GM12878 (cell line): Measurements from ENCODE around the gene PLXNB3. TPM values are rescaled to one million over a fixed set of nuclear protein-coding genes. Genes with fewer than 3 reads are reported as not detected.
A peak's percentile ranks its signal among the peaks of the same experiment; 100 is the strongest.

Source experiments
- BHLHE40 ChIP-seq, 2 experiments: fragments of 450-650 bp in 1 of 2; IDR thresholded peaks; 2 replicates each; pipeline ENCODE4 v1.6.1; 2011 to 2017; ENCODE audit warnings: low read depth in 2 of 2, borderline replicate concordance in 1 of 2, improper control_type of control experiment in 1 of 2, low read length in 1 of 2, mild to moderate bottlenecking in 1 of 2
- BMI1 ChIP-seq: fragments of 450-650 bp; IDR thresholded peaks from 2 replicates; pipeline ENCODE4 v1.6.1; 2016; ENCODE audit warnings: mild to moderate bottlenecking, moderate library complexity, borderline replicate concordance
- CBX5 ChIP-seq: sonication (generic); IDR thresholded peaks from 2 replicates; pipeline ENCODE4 v1.6.1; 2016; ENCODE audit warnings: low read depth, moderate library complexity, mild to moderate bottlenecking, inconsistent platforms
- EGR1 ChIP-seq, 2 experiments: IDR thresholded peaks; 1 replicate in 1 of 2; 2 replicates in 1 of 2; pipeline ENCODE4 v1.6.1; 2011 to 2012; ENCODE audit warnings: low read depth in 2 of 2, low read length in 2 of 2, borderline replicate concordance in 1 of 2, mild to moderate bottlenecking in 1 of 2, moderate library complexity in 1 of 2
- ETV6 ChIP-seq, 2 experiments: fragments of 450-650 bp in 1 of 2; IDR thresholded peaks in 1 of 2; conservative IDR thresholded peaks in 1 of 2; 2 replicates each; pipeline ENCODE4 v1.6.1; 2014; ENCODE audit warnings: antibody characterized with exemption in 1 of 2, borderline replicate concordance in 1 of 2, low read depth in 1 of 2, mild to moderate bottlenecking in 1 of 2, moderate library complexity in 1 of 2
- EZH2 ChIP-seq: IDR thresholded peaks from 2 replicates; pipeline ENCODE4 v1.6.1; 2012; ENCODE audit warnings: low read depth, mild to moderate bottlenecking, control low read depth, inconsistent platforms, low read length, borderline replicate concordance; ENCODE audit not compliant: control insufficient read depth
- MTA2 ChIP-seq: fragments of 450-650 bp; IDR thresholded peaks from 2 replicates; pipeline ENCODE4 v1.6.1; 2016; ENCODE audit warnings: low read depth, mild to moderate bottlenecking, moderate library complexity
- NBN ChIP-seq: fragments of 450-650 bp; IDR thresholded peaks from 2 replicates; pipeline ENCODE4 v1.6.1; 2016
- NFXL1 ChIP-seq: fragments of 450-650 bp; IDR thresholded peaks from 2 replicates; pipeline ENCODE4 v1.6.1; 2017; ENCODE audit warnings: antibody characterized with exemption, mild to moderate bottlenecking, borderline replicate concordance
- NR2F1 ChIP-seq: fragments of 450-650 bp; conservative IDR thresholded peaks from 2 replicates; pipeline ENCODE4 v1.6.1; 2017; ENCODE audit warnings: mild to moderate bottlenecking
- RB1 ChIP-seq: fragments of 450-650 bp; formaldehyde crosslinking; IDR thresholded peaks from 2 replicates; pipeline ENCODE4 v1.6.1; 2017; ENCODE audit warnings: mild to moderate bottlenecking, borderline replicate concordance
- SPI1 ChIP-seq: IDR thresholded peaks from 2 replicates; pipeline ENCODE4 v1.6.1; 2011; ENCODE audit warnings: low read depth, mild to moderate bottlenecking, low read length, moderate library complexity, borderline replicate concordance; ENCODE audit not compliant: insufficient read depth
- SRF ChIP-seq, 2 experiments: IDR thresholded peaks; 2 replicates each; pipeline ENCODE4 v1.6.1; 2011; ENCODE audit warnings: low read depth in 2 of 2, low read length in 2 of 2, mild to moderate bottlenecking in 1 of 2, moderate library complexity in 1 of 2
- TCF12 ChIP-seq: IDR thresholded peaks from 2 replicates; pipeline ENCODE4 v1.6.1; 2011; ENCODE audit warnings: low read depth, mild to moderate bottlenecking, low read length
- TCF3 ChIP-seq: IDR thresholded peaks from 2 replicates; pipeline ENCODE4 v1.6.1; 2012; ENCODE audit warnings: low read depth, mild to moderate bottlenecking, low read length, borderline replicate concordance; ENCODE audit not compliant: insufficient read depth
- ZNF217 ChIP-seq: fragments of 450-650 bp; IDR thresholded peaks from 2 replicates; pipeline ENCODE4 v1.6.1; 2017; ENCODE audit warnings: antibody characterized with exemption, mild to moderate bottlenecking
- ZNF24 ChIP-seq: fragments of 450-650 bp; IDR thresholded peaks from 2 replicates; pipeline ENCODE4 v1.6.1; 2017; ENCODE audit warnings: antibody characterized with exemption, mild to moderate bottlenecking
- polyA plus RNA-seq, 11 experiments: library from polyadenylated mRNA; depleted of rRNA in 4 of 11; unstranded in 6 of 11; stranded (reverse) in 5 of 11; fragments of >200 nt; fragmentation: Nextera tagmentation in 4 of 11; fragmentation: Illumina TruSeq in 1 of 11; extraction: Ambion mirVana in 4 of 11; extraction: Trizol in 1 of 11; gene quantifications; 1 replicate in 1 of 11; 2 replicates in 10 of 11; pipeline versions ENCODE4 v1.2.1 to v1.2.3, GENCODE V29; 2011 to 2016; ENCODE audit warnings: inconsistent platforms in 2 of 11, missing spikeins in 2 of 11, low read depth in 1 of 11
- total RNA-seq, 4 experiments: library from RNA; depleted of rRNA in 3 of 4; stranded (reverse); fragments of >200 nt in 3 of 4; fragmentation: Illumina TruSeq in 1 of 4; extraction: Trizol in 1 of 4; gene quantifications; 2 replicates each; pipeline versions ENCODE4 v1.2.1 to v1.2.3, GENCODE V29; 2013 to 2021
- TF ChIP-seq, protein P1 (sequence below): IDR thresholded peaks from 2 replicates; pipeline ENCODE4 v1.6.1; 2012; ENCODE audit warnings: low read depth, low read length, improper control_type of control experiment
- TF ChIP-seq, protein P2 (sequence below): IDR thresholded peaks from 2 replicates; pipeline ENCODE4 v1.6.1; 2012; ENCODE audit warnings: low read depth, low read length, improper control_type of control experiment
- TF ChIP-seq, protein P3 (sequence below), 3 experiments: IDR thresholded peaks in 2 of 3; conservative IDR thresholded peaks in 1 of 3; 2 replicates each; pipeline ENCODE4 v1.5.1; 2011; ENCODE audit warnings: low read depth in 3 of 3, low read length in 3 of 3, mild to moderate bottlenecking in 3 of 3, control low read depth in 2 of 3, moderate library complexity in 2 of 3, inconsistent platforms in 1 of 3, mixed read lengths in 1 of 3; ENCODE audit not compliant: control insufficient read depth in 2 of 3, insufficient read depth in 1 of 3; ENCODE audit errors: extremely low read depth in 1 of 3
- TF ChIP-seq, protein P4 (sequence below): fragments of 450-650 bp; IDR thresholded peaks from 2 replicates; pipeline ENCODE4 v1.6.1; 2017; ENCODE audit warnings: mild to moderate bottlenecking, low read depth, inconsistent platforms; ENCODE audit not compliant: poor library complexity, severe bottlenecking
- TF ChIP-seq, protein P5 (sequence below): IDR thresholded peaks from 2 replicates; pipeline ENCODE4 v1.6.1; 2011; ENCODE audit warnings: borderline replicate concordance, low read depth, mild to moderate bottlenecking, moderate library complexity, mixed read lengths, low read length; ENCODE audit not compliant: insufficient read depth; ENCODE audit errors: extremely low read length

PLXNB3 gene
- total and polyA plus RNA-seq, 10 of the 15 experiments (the other 5 are each of a cell fraction or from before 2014, with no cell fraction given), result 0.06 to 0.68 (median 0.19) TPM; not detected in 4

DNA sequence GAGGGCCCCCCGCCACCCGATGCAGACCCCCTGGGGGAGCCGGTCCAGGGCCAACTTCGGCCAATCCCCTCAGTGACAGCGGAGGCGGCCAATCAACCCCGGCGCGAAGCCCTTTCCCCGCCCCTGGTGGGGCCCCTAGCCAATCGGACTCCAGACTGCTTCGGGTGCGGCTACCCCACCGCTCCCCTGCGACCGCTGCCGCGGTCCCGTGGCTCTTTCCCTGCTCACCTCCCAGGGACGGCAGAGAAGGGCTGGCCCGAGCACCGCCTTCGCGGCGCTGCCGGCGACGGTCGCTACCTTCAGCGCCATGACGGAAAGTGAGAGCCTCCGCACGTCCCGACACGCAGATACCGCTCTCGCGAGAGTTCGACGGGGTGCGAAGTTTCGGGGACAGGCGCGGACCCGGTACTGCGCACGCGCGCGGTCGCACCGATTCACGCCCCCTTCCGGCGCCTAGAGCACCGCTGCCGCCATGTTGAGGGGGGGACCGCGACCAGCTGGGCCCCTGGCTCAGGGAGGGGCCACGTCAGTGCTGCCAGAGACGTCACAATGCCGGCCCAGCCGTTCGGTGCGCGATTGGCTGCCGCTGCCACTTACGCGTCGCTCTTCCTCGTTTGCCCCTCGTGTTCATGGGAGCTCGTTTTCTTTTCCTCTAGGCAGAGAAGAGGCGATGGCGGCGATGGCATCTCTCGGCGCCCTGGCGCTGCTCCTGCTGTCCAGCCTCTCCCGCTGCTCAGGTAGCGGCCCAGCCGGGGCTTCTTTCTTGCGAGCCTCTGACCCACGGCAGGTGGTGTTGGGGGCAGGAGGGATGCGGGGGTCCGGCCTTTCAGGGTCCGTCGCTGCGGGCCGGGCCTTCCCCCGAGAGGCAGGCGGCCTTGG, 30.2 kb downstream of the PLXNB3 start, which contains the start of the genes IDH3G and SSR4 (continued):
- TF ChIP-seq NR2F1 (no peak), RB1 (no peak), TCF12 (peak; percentile 56; the same call in 1 of the 2 replicates), TCF3 (peak; percentile 69; the same call in 1 of the 2 replicates), ZNF24 (no peak), NFXL1 (no peak), CBX5 (no peak), BMI1 (no peak), ETV6 (conservative IDR thresholded peaks at IDR 0.05 in 1 of 2, IDR thresholded peaks at IDR 0.05 in 1 of 2; ENCODE audit: borderline replicate concordance in 1 of 2, low read depth in 1 of 2) (no peak), EZH2 (no peak), SRF (IDR thresholded peaks at IDR 0.05; ENCODE audit: low read depth in 2 of 2, low read length in 2 of 2) (no peak), EGR1 (IDR thresholded peaks at IDR 0.05; ENCODE audit: borderline replicate concordance in 1 of 2, low read depth in 2 of 2, low read length in 2 of 2) (no peak), MTA2 (no peak), SPI1 (no peak), BHLHE40 (IDR thresholded peaks at IDR 0.05; ENCODE audit: borderline replicate concordance in 1 of 2, low read depth in 2 of 2, low read length in 1 of 2) (peak; percentile 3 to 50; a peak in 1 of 4 replicates), ZNF217 (no peak), NBN (no peak)
- TF ChIP-seq, protein P1, sequence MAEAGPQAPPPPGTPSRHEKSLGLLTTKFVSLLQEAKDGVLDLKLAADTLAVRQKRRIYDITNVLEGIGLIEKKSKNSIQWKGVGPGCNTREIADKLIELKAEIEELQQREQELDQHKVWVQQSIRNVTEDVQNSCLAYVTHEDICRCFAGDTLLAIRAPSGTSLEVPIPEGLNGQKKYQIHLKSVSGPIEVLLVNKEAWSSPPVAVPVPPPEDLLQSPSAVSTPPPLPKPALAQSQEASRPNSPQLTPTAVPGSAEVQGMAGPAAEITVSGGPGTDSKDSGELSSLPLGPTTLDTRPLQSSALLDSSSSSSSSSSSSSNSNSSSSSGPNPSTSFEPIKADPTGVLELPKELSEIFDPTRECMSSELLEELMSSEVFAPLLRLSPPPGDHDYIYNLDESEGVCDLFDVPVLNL, result no peak
- TF ChIP-seq, protein P2, sequence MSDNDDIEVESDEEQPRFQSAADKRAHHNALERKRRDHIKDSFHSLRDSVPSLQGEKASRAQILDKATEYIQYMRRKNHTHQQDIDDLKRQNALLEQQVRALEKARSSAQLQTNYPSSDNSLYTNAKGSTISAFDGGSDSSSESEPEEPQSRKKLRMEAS, result peak; percentile 76
- TF ChIP-seq, protein P3, sequence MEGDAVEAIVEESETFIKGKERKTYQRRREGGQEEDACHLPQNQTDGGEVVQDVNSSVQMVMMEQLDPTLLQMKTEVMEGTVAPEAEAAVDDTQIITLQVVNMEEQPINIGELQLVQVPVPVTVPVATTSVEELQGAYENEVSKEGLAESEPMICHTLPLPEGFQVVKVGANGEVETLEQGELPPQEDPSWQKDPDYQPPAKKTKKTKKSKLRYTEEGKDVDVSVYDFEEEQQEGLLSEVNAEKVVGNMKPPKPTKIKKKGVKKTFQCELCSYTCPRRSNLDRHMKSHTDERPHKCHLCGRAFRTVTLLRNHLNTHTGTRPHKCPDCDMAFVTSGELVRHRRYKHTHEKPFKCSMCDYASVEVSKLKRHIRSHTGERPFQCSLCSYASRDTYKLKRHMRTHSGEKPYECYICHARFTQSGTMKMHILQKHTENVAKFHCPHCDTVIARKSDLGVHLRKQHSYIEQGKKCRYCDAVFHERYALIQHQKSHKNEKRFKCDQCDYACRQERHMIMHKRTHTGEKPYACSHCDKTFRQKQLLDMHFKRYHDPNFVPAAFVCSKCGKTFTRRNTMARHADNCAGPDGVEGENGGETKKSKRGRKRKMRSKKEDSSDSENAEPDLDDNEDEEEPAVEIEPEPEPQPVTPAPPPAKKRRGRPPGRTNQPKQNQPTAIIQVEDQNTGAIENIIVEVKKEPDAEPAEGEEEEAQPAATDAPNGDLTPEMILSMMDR (IDR thresholded peaks at IDR 0.05 in 2 of 3, conservative IDR thresholded peaks at IDR 0.05 in 1 of 3; ENCODE audit: control insufficient read depth in 2 of 3, extremely low read depth in 1 of 3, insufficient read depth in 1 of 3, low read depth in 3 of 3, low read length in 3 of 3), result no peak
- TF ChIP-seq, protein P4, sequence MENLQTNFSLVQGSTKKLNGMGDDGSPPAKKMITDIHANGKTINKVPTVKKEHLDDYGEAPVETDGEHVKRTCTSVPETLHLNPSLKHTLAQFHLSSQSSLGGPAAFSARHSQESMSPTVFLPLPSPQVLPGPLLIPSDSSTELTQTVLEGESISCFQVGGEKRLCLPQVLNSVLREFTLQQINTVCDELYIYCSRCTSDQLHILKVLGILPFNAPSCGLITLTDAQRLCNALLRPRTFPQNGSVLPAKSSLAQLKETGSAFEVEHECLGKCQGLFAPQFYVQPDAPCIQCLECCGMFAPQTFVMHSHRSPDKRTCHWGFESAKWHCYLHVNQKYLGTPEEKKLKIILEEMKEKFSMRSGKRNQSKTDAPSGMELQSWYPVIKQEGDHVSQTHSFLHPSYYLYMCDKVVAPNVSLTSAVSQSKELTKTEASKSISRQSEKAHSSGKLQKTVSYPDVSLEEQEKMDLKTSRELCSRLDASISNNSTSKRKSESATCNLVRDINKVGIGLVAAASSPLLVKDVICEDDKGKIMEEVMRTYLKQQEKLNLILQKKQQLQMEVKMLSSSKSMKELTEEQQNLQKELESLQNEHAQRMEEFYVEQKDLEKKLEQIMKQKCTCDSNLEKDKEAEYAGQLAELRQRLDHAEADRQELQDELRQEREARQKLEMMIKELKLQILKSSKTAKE, result no peak
- TF ChIP-seq, protein P5, sequence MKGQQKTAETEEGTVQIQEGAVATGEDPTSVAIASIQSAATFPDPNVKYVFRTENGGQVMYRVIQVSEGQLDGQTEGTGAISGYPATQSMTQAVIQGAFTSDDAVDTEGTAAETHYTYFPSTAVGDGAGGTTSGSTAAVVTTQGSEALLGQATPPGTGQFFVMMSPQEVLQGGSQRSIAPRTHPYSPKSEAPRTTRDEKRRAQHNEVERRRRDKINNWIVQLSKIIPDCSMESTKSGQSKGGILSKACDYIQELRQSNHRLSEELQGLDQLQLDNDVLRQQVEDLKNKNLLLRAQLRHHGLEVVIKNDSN, result no peak
